Measurements from ENCODE around the gene KCNJ10.

DNA sequence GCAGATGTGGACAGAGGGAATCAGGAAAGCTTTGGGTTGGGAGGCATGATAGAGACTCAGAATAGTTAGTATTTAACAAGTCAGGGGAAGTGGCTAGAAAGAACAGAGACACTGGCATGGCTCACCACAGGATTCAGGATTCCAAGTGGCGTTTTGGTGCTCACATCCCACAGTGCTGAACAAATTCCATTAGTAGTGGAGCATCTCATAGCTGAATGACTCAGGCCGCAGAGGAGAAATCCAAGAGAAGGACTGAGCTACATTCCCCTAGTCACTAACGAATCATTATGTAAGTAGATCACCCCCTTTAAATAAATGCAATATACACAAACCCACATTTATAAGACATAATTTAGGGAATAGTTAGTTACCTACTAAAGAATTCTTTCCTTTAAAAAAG, 6.3 kb upstream of the KCNJ10 start:
- TF ChIP-seq, protein P1, sequence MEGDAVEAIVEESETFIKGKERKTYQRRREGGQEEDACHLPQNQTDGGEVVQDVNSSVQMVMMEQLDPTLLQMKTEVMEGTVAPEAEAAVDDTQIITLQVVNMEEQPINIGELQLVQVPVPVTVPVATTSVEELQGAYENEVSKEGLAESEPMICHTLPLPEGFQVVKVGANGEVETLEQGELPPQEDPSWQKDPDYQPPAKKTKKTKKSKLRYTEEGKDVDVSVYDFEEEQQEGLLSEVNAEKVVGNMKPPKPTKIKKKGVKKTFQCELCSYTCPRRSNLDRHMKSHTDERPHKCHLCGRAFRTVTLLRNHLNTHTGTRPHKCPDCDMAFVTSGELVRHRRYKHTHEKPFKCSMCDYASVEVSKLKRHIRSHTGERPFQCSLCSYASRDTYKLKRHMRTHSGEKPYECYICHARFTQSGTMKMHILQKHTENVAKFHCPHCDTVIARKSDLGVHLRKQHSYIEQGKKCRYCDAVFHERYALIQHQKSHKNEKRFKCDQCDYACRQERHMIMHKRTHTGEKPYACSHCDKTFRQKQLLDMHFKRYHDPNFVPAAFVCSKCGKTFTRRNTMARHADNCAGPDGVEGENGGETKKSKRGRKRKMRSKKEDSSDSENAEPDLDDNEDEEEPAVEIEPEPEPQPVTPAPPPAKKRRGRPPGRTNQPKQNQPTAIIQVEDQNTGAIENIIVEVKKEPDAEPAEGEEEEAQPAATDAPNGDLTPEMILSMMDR (tag by site-specific recombination; IDR thresholded peaks at IDR 0.05) = no peak
- TF ChIP-seq ZNF610 (tag by site-specific recombination; IDR thresholded peaks at IDR 0.05; ENCODE audit: borderline replicate concordance) = no peak
- TF ChIP-seq BCL11A (tag by site-specific recombination; IDR thresholded peaks at IDR 0.05; ENCODE audit: low read depth) = no peak
- no peak for TF ChIP-seq ZNF621 (tag by site-specific recombination; IDR thresholded peaks at IDR 0.05)
- no peak for TF ChIP-seq ZSCAN16 (tag by site-specific recombination; IDR thresholded peaks at IDR 0.05)
- TF ChIP-seq ZNF112 (tag by site-specific recombination; IDR thresholded peaks at IDR 0.05) = no peak
- TF ChIP-seq ZFP41 (tag by site-specific recombination; IDR thresholded peaks at IDR 0.05; ENCODE audit: borderline replicate concordance) = no peak
- TF ChIP-seq ZNF121 (tag by site-specific recombination; IDR thresholded peaks at IDR 0.05) = no peak
- TF ChIP-seq ZNF274 (IDR thresholded peaks at IDR 0.05; ENCODE audit: low read length) = no peak
- no peak for TF ChIP-seq ZNF274 (tag by site-specific recombination; IDR thresholded peaks at IDR 0.05; ENCODE audit: borderline replicate concordance)
- TF ChIP-seq ZNF23 (tag by site-specific recombination; IDR thresholded peaks at IDR 0.05; ENCODE audit: borderline replicate concordance) = no peak
- no peak for TF ChIP-seq SP7 (tag by site-specific recombination; IDR thresholded peaks at IDR 0.05)
- TF ChIP-seq, protein P2, sequence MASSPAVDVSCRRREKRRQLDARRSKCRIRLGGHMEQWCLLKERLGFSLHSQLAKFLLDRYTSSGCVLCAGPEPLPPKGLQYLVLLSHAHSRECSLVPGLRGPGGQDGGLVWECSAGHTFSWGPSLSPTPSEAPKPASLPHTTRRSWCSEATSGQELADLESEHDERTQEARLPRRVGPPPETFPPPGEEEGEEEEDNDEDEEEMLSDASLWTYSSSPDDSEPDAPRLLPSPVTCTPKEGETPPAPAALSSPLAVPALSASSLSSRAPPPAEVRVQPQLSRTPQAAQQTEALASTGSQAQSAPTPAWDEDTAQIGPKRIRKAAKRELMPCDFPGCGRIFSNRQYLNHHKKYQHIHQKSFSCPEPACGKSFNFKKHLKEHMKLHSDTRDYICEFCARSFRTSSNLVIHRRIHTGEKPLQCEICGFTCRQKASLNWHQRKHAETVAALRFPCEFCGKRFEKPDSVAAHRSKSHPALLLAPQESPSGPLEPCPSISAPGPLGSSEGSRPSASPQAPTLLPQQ (tag by site-specific recombination; IDR thresholded peaks at IDR 0.05) = no peak
